HepG2 (cell line): ENCODE measurements around the gene PFN4. TPM values are rescaled to one million over a fixed set of nuclear protein-coding genes. Genes with fewer than 3 reads are reported as not detected.

Experiments used
- ATF1 ChIP-seq: IDR thresholded peaks from 2 replicates; pipeline ENCODE4 v1.6.1; 2016; ENCODE audit warnings: mild to moderate bottlenecking, control low read depth
- CENPX ChIP-seq: sonication (generic); formaldehyde crosslinking; IDR thresholded peaks from 2 replicates; pipeline ENCODE4 v1.9.0; 2021; ENCODE audit warnings: mild to moderate bottlenecking, missing genetic modification reagents, moderate library complexity
- CHCHD3 ChIP-seq: sonication (generic); formaldehyde crosslinking; IDR thresholded peaks from 2 replicates; pipeline ENCODE4 v1.8.0; 2022; ENCODE audit warnings: mild to moderate bottlenecking, missing genetic modification reagents, moderate library complexity
- KAT2B ChIP-seq: fragments of 150-350 bp; IDR thresholded peaks from 2 replicates; pipeline ENCODE4 v1.6.1; 2014; ENCODE audit warnings: low read depth, low read length, borderline replicate concordance
- KDM3A ChIP-seq: IDR thresholded peaks from 2 replicates; pipeline ENCODE4 v1.6.1; 2018; ENCODE audit warnings: low read depth, missing compliant biosample characterization
- KIAA2018 ChIP-seq: sonication (generic); formaldehyde crosslinking; IDR thresholded peaks from 2 replicates; pipeline ENCODE4 v1.5.0; 2020; ENCODE audit warnings: mild to moderate bottlenecking, missing genetic modification reagents, borderline replicate concordance
- LBX2 ChIP-seq: sonication (generic); formaldehyde crosslinking; IDR thresholded peaks from 2 replicates; pipeline ENCODE4 v1.5.0; 2020; ENCODE audit warnings: missing genetic modification reagents, mild to moderate bottlenecking, borderline replicate concordance
- PLRG1 ChIP-seq: fragments of 450-650 bp; conservative IDR thresholded peaks from 2 replicates; pipeline ENCODE4 v1.6.1; 2016
- RBAK ChIP-seq: sonication (generic); formaldehyde crosslinking; IDR thresholded peaks from 2 replicates; pipeline ENCODE4 v1.5.1; 2020; ENCODE audit warnings: mild to moderate bottlenecking, missing genetic modification reagents
- REST ChIP-seq, 2 experiments: IDR thresholded peaks; 2 replicates each; pipeline ENCODE4 v1.6.1; 2011 to 2012; ENCODE audit warnings: low read length in 2 of 2, borderline replicate concordance in 1 of 2, low read depth in 1 of 2, mild to moderate bottlenecking in 1 of 2, moderate library complexity in 1 of 2
- ZMYM2 ChIP-seq: sonication (generic); formaldehyde crosslinking; IDR thresholded peaks from 2 replicates; pipeline ENCODE4 v1.8.0; 2022; ENCODE audit warnings: mild to moderate bottlenecking, missing genetic modification reagents
- ZMYM4 ChIP-seq: sonication (generic); formaldehyde crosslinking; IDR thresholded peaks from 2 replicates; pipeline ENCODE4 v1.8.1; 2023; ENCODE audit warnings: mild to moderate bottlenecking, missing genetic modification reagents
- ZNF33A ChIP-seq: sonication (generic); formaldehyde crosslinking; IDR thresholded peaks from 2 replicates; pipeline ENCODE4 v1.5.1; 2020; ENCODE audit warnings: missing genetic modification reagents, mild to moderate bottlenecking, moderate library complexity, borderline replicate concordance
- ZNF513 ChIP-seq: sonication (generic); formaldehyde crosslinking; conservative IDR thresholded peaks from 2 replicates; pipeline ENCODE4 v1.5.0; 2020; ENCODE audit warnings: missing genetic modification reagents
- ZNF605 ChIP-seq: sonication (generic); formaldehyde crosslinking; IDR thresholded peaks from 2 replicates; pipeline ENCODE4 v1.8.0; 2022; ENCODE audit warnings: mild to moderate bottlenecking, missing genetic modification reagents
- polyA plus RNA-seq, 8 experiments: library from polyadenylated mRNA; depleted of rRNA in 3 of 8; stranded (reverse) in 7 of 8; unstranded in 1 of 8; fragments of >200 nt; fragmentation: Illumina TruSeq in 4 of 8; extraction: Trizol in 4 of 8; gene quantifications; 2 replicates each; pipeline versions ENCODE4 v1.2.1 to v1.2.3, GENCODE V29; 2011 to 2016; ENCODE audit warnings: low read depth in 4 of 8, missing spikeins in 1 of 8, mixed read lengths in 1 of 8; ENCODE audit not compliant: insufficient read depth in 1 of 8
- total RNA-seq, 5 experiments: library from RNA; depleted of rRNA; stranded (reverse); fragments of >200 nt; fragmentation: Illumina TruSeq; extraction: Trizol; gene quantifications; 2 replicates each; pipeline ENCODE4 v1.2.3, GENCODE V29; 2016; ENCODE audit warnings: low read depth in 1 of 5

Gene PFN4
- total and polyA plus RNA-seq, 2 of the 13 experiments (the other 11 are each of a cell fraction or from before 2014, with no cell fraction given) = 0.12 to 0.20 TPM

GRCh38 chr2:24084386-24085199, 38.5 kb downstream of the PFN4 start, which contains the start of gene TP53I3 (continued):
- TF ChIP-seq RBAK (CRISPR knock-in tag) (no peak), KIAA2018 (CRISPR knock-in tag) (0 out of 2 replicates have a peak, but pooled peaks have one; percentile 65), ZNF605 (CRISPR knock-in tag) (peak; percentile 73; the same call in 1 of the 2 replicates), CHCHD3 (CRISPR knock-in tag) (no peak), PLRG1 (no peak), CENPX (no peak), ZNF513 (CRISPR knock-in tag) (no peak), KAT2B (no peak), REST (IDR thresholded peaks at IDR 0.05; ENCODE audit: borderline replicate concordance in 1 of 2, low read depth in 1 of 2, low read length in 2 of 2) (no peak; a peak in 1 of 4 replicates), ZMYM2 (CRISPR knock-in tag) (no peak), LBX2 (CRISPR knock-in tag) (0 out of 2 replicates have a peak, but pooled peaks have one; percentile 79), KDM3A (CRISPR knock-in tag) (peak; percentile 95), ATF1 (no peak), ZMYM4 (CRISPR knock-in tag) (peak; percentile 78), ZNF33A (CRISPR knock-in tag) (0 out of 2 replicates have a peak, but pooled peaks have one; percentile 73)
